ENCODE measurements around the gene TMEM121.
"Not testable (repeated sequence)": the region's sequence is repeated elsewhere in the genome, so short reads cannot be mapped to it uniquely, and the experiment has no call there.

The TMEM121 gene

GRCh38 chr14:105558449-105559154 lies 32.2 kb downstream of the TMEM121 start:
- not testable (repeated sequence) for H3K36me3 ChIP-seq (ENCODE audit: control insufficient read depth, insufficient read depth, low read length); H3K27me3 ChIP-seq (ENCODE audit: control insufficient read depth, insufficient read depth, low read length); H3K9me3 ChIP-seq (ENCODE audit: control insufficient read depth, insufficient read depth, low read length); H3K27ac ChIP-seq (ENCODE audit: low read length); DNase-seq (ENCODE audit: low read depth, low spot score); H3K4me3 ChIP-seq (ENCODE audit: low read length); H3K4me1 ChIP-seq (ENCODE audit: control insufficient read depth, insufficient read depth, low read length)
- no CpG with 5 or more reads among the region's 28 CpGs for WGBS (ENCODE audit: insufficient coverage, insufficient read length)

- not testable (repeated sequence) for H3K36me3 ChIP-seq (ENCODE audit: control insufficient read depth, insufficient read depth, low read length)
- WGBS (ENCODE audit: insufficient coverage, insufficient read length): no CpG with 5 or more reads among the region's 49 CpGs
These were observed 33.1 kb downstream of the TMEM121 start for GRCh38 chr14:105559384-105560047.

GRCh38 chr14:105560048-105560669 lies 33.8 kb downstream of the TMEM121 start:
- not testable (repeated sequence) for H3K36me3 ChIP-seq (ENCODE audit: control insufficient read depth, insufficient read depth, low read length); H3K27me3 ChIP-seq (ENCODE audit: control insufficient read depth, insufficient read depth, low read length); H3K9me3 ChIP-seq (ENCODE audit: control insufficient read depth, insufficient read depth, low read length); H3K27ac ChIP-seq (ENCODE audit: low read length); H3K4me1 ChIP-seq (ENCODE audit: control insufficient read depth, insufficient read depth, low read length); H3K4me3 ChIP-seq (ENCODE audit: low read length); DNase-seq (ENCODE audit: low read depth, low spot score)
- no CpG with 5 or more reads among the region's 27 CpGs for WGBS (ENCODE audit: insufficient coverage, insufficient read length)

More at GRCh38 chr14:105559384-105560047, 33.1 kb downstream of the TMEM121 start:
- H3K9me3 ChIP-seq (ENCODE audit: control insufficient read depth, insufficient read depth, low read length); H3K27me3 ChIP-seq (ENCODE audit: control insufficient read depth, insufficient read depth, low read length); H3K4me1 ChIP-seq (ENCODE audit: control insufficient read depth, insufficient read depth, low read length); H3K27ac ChIP-seq (ENCODE audit: low read length); H3K4me3 ChIP-seq (ENCODE audit: low read length); DNase-seq (ENCODE audit: low read depth, low spot score): not testable (repeated sequence)

GRCh38 chr14:105561345-105561744 lies 35.0 kb downstream of the TMEM121 start:
- H3K4me1 ChIP-seq (ENCODE audit: control insufficient read depth, insufficient read depth, low read length); H3K27me3 ChIP-seq (ENCODE audit: control insufficient read depth, insufficient read depth, low read length); H3K9me3 ChIP-seq (ENCODE audit: control insufficient read depth, insufficient read depth, low read length); H3K36me3 ChIP-seq (ENCODE audit: control insufficient read depth, insufficient read depth, low read length); H3K4me3 ChIP-seq (ENCODE audit: low read length); DNase-seq (ENCODE audit: low read depth, low spot score); H3K27ac ChIP-seq (ENCODE audit: low read length): not testable (repeated sequence)
- no CpG with 5 or more reads among the region's 14 CpGs for WGBS (ENCODE audit: insufficient coverage, insufficient read length)

GRCh38 chr14:105562713-105563346 lies 36.4 kb downstream of the TMEM121 start:
- no peak for DNase-seq (ENCODE audit: low read depth, low spot score)
- WGBS (ENCODE audit: insufficient coverage, insufficient read length): 100% methylated on average over 4 of the region's 4 CpGs
- no peaks in the 10 kb centered on the region for H3K4me1 ChIP-seq (ENCODE audit: control insufficient read depth, insufficient read depth, low read length)
- H3K9me3 ChIP-seq (ENCODE audit: control insufficient read depth, insufficient read depth, low read length): no peaks in the 10 kb centered on the region; the same call in 1 of the 2 replicates
- H3K27ac ChIP-seq (ENCODE audit: low read length): no peak overlapping the region
- no peaks in the 10 kb centered on the region for H3K27me3 ChIP-seq (ENCODE audit: control insufficient read depth, insufficient read depth, low read length)
- H3K36me3 ChIP-seq (ENCODE audit: control insufficient read depth, insufficient read depth, low read length): no peaks in the 10 kb centered on the region
- H3K4me3 ChIP-seq (ENCODE audit: low read length): no peak overlapping the region

GRCh38 chr14:105563347-105563737 lies 37.0 kb downstream of the TMEM121 start:
- Histone ChIP-seq H3K36me3 (ENCODE audit: control insufficient read depth, insufficient read depth, low read length) (no peaks in the 10 kb centered on the region), H3K9me3 (ENCODE audit: control insufficient read depth, insufficient read depth, low read length) (no peaks in the 10 kb centered on the region; the same call in 1 of the 2 replicates), H3K4me1 (ENCODE audit: control insufficient read depth, insufficient read depth, low read length) (no peaks in the 10 kb centered on the region), H3K27ac (ENCODE audit: low read length) (no peak overlapping the region), H3K27me3 (ENCODE audit: control insufficient read depth, insufficient read depth, low read length) (no peaks in the 10 kb centered on the region), H3K4me3 (ENCODE audit: low read length) (no peak overlapping the region)
- DNase-seq (ENCODE audit: low read depth, low spot score): no peak

GRCh38 chr14:105564536-105564935 lies 38.2 kb downstream of the TMEM121 start:
- H3K4me3 ChIP-seq (ENCODE audit: low read length); H3K4me1 ChIP-seq (ENCODE audit: control insufficient read depth, insufficient read depth, low read length); H3K36me3 ChIP-seq (ENCODE audit: control insufficient read depth, insufficient read depth, low read length); H3K27ac ChIP-seq (ENCODE audit: low read length); DNase-seq (ENCODE audit: low read depth, low spot score); H3K9me3 ChIP-seq (ENCODE audit: control insufficient read depth, insufficient read depth, low read length); H3K27me3 ChIP-seq (ENCODE audit: control insufficient read depth, insufficient read depth, low read length): not testable (repeated sequence)
- WGBS (ENCODE audit: insufficient coverage, insufficient read length): 100% methylated on average over 1 of the region's 16 CpGs

- not testable (repeated sequence) for H3K27ac ChIP-seq (ENCODE audit: low read length); H3K4me1 ChIP-seq (ENCODE audit: control insufficient read depth, insufficient read depth, low read length)
- WGBS (ENCODE audit: insufficient coverage, insufficient read length): no CpG with 5 or more reads among the region's 8 CpGs
These were observed 39.0 kb downstream of the TMEM121 start for GRCh38 chr14:105565185-105565919.

GRCh38 chr14:105566248-105567163 lies 40.1 kb downstream of the TMEM121 start:
- not testable (repeated sequence) for DNase-seq (ENCODE audit: low read depth, low spot score); H3K4me1 ChIP-seq (ENCODE audit: control insufficient read depth, insufficient read depth, low read length); H3K27me3 ChIP-seq (ENCODE audit: control insufficient read depth, insufficient read depth, low read length); H3K9me3 ChIP-seq (ENCODE audit: control insufficient read depth, insufficient read depth, low read length); H3K4me3 ChIP-seq (ENCODE audit: low read length); H3K27ac ChIP-seq (ENCODE audit: low read length); H3K36me3 ChIP-seq (ENCODE audit: control insufficient read depth, insufficient read depth, low read length)
- no CpG with 5 or more reads among the region's 34 CpGs for WGBS (ENCODE audit: insufficient coverage, insufficient read length)

More at GRCh38 chr14:105565185-105565919, 39.0 kb downstream of the TMEM121 start:
- not testable (repeated sequence) for H3K4me3 ChIP-seq (ENCODE audit: low read length); H3K27me3 ChIP-seq (ENCODE audit: control insufficient read depth, insufficient read depth, low read length); H3K9me3 ChIP-seq (ENCODE audit: control insufficient read depth, insufficient read depth, low read length); H3K36me3 ChIP-seq (ENCODE audit: control insufficient read depth, insufficient read depth, low read length); DNase-seq (ENCODE audit: low read depth, low spot score)
